HS-5 (cell line): ENCODE results near the gene TRERF1.
"Not testable (repeated sequence)": the region's sequence is repeated elsewhere in the genome, so short reads cannot be mapped to it uniquely, and the experiment has no call there.

ENCODE experiments used
- DNase-seq: peaks from one replicate; pipeline ENCODE4 v3.0.0-alpha.2; 2012; ENCODE audit warnings: low read depth

The TRERF1 gene

GRCh38 chr6:42221546-42221945, 230.2 kb downstream of the TRERF1 start:
- no peak for DNase-seq

GRCh38 chr6:42220807-42221206, 230.9 kb downstream of the TRERF1 start:
- DNase-seq: no peak

- peak; percentile 82 for DNase-seq
These were observed 234.0 kb downstream of the TRERF1 start, which contains the start of gene MRPS10 for GRCh38 chr6:42217519-42218367. Gene MRPS10, minus strand, starts transcription at chr6:42217861. Its CDS starts 12 bp downstream, at chr6:42217849.

GRCh38 chr6:42217157-42217518, 234.6 kb downstream of the TRERF1 start:
- DNase-seq: no peak

GRCh38 chr6:42216495-42216894, 235.2 kb downstream of the TRERF1 start:
- not testable (repeated sequence) for DNase-seq

- DNase-seq: no peak
These were observed 239.3 kb downstream of the TRERF1 start for GRCh38 chr6:42212442-42212841.

- DNase-seq: no peak
These were observed 240.0 kb downstream of the TRERF1 start for GRCh38 chr6:42211726-42212125.

GRCh38 chr6:42210551-42210950, 241.2 kb downstream of the TRERF1 start:
- no peak for DNase-seq

GRCh38 chr6:42207559-42207958, 244.2 kb downstream of the TRERF1 start:
- DNase-seq: not testable (repeated sequence)

- DNase-seq: no peak
These were observed 246.9 kb downstream of the TRERF1 start for GRCh38 chr6:42204768-42205282.

- no peak for DNase-seq
These were observed 248.5 kb downstream of the TRERF1 start for GRCh38 chr6:42203183-42203582.

GRCh38 chr6:42202131-42202915, 249.4 kb downstream of the TRERF1 start:
- not testable (repeated sequence) for DNase-seq

GRCh38 chr6:42201382-42201781, 250.3 kb downstream of the TRERF1 start:
- DNase-seq: no peak

GRCh38 chr6:42200035-42200434, 251.7 kb downstream of the TRERF1 start:
- peak; percentile 90 for DNase-seq

- peak; percentile 28 for DNase-seq
These were observed 252.4 kb downstream of the TRERF1 start for GRCh38 chr6:42199106-42199981.

- DNase-seq: peak; percentile 35
These were observed 254.0 kb downstream of the TRERF1 start for GRCh38 chr6:42197555-42198362.

GRCh38 chr6:42195415-42195814, 256.3 kb downstream of the TRERF1 start:
- no peak for DNase-seq

GRCh38 chr6:42194056-42194455, 257.7 kb downstream of the TRERF1 start:
- DNase-seq: no peak

GRCh38 chr6:42193491-42193894, 258.2 kb downstream of the TRERF1 start:
- DNase-seq: no peak

- not testable (repeated sequence) for DNase-seq
These were observed 259.3 kb downstream of the TRERF1 start for GRCh38 chr6:42192385-42192784.
